Adrenal gland (tissue), 5 donors: ENCODE results near the gene GLB1L2.

Experiments used
- POLR2A ChIP-seq, 2 donors: fragments of 450-650 bp; IDR thresholded peaks; one replicate each; pipeline ENCODE4 v1.6.1; 2017; ENCODE audit warnings: antibody characterized with exemption in 2 of 2, mild to moderate bottlenecking in 2 of 2, moderate library complexity in 1 of 2
- TF ChIP-seq, protein P1 (sequence below), 6 experiments: fragments of 450-650 bp in 4 of 6; fragments of 200-600 bp in 2 of 6; sonication (generic) in 1 of 6; IDR thresholded peaks; 1 replicate in 5 of 6; 2 replicates in 1 of 6; pipeline versions ENCODE4 v1.5.1 to v1.8.0; 2016 to 2021; ENCODE audit warnings: antibody characterized with exemption in 6 of 6, mild to moderate bottlenecking in 2 of 6, moderate library complexity in 1 of 6
- donor health status: DM: no; HTN: no; CAD: no.

DNA sequence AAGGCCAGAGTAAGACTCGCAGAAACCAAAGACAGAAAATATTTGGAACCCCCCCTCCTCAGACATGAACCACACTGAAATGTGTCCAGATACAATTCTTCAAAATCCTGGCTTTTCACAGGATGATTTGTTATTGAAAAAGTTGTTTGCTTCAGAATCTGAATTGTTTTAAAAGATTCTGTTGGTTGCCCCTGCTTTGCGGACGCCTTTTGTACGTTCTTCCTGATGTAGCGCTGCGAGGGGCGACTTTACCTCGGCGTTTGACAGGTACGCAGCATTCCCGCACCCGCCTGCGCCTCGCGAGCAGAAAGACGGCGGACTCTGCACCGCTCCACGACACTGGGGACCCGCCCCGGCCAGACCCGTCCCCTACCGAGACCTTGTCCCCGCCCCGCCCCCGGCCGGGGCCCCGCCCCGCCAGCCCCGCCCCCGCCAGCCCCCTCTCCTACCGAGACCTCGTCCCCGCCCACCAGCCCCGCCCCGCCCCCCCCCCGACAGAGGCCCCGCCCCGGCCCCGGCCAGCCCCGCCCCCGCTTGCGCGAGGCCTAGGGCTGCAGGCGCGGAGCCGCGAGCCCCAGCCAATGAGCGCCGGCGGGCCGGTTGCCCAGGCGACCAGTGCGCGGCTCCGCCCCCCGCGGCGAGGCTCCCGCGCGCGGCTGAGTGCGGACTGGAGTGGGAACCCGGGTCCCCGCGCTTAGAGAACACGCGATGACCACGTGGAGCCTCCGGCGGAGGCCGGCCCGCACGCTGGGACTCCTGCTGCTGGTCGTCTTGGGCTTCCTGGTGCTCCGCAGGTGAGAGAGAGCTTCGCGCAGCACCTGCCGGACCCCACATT, at the start of gene GLB1L2:
- TF ChIP-seq, protein P1, sequence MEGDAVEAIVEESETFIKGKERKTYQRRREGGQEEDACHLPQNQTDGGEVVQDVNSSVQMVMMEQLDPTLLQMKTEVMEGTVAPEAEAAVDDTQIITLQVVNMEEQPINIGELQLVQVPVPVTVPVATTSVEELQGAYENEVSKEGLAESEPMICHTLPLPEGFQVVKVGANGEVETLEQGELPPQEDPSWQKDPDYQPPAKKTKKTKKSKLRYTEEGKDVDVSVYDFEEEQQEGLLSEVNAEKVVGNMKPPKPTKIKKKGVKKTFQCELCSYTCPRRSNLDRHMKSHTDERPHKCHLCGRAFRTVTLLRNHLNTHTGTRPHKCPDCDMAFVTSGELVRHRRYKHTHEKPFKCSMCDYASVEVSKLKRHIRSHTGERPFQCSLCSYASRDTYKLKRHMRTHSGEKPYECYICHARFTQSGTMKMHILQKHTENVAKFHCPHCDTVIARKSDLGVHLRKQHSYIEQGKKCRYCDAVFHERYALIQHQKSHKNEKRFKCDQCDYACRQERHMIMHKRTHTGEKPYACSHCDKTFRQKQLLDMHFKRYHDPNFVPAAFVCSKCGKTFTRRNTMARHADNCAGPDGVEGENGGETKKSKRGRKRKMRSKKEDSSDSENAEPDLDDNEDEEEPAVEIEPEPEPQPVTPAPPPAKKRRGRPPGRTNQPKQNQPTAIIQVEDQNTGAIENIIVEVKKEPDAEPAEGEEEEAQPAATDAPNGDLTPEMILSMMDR (IDR thresholded peaks at IDR 0.05): no peak
- TF ChIP-seq POLR2A (IDR thresholded peaks at IDR 0.05): no peak
